Common myeloid progenitor, CD34-positive (primary cell): Measurements from ENCODE around the gene GABRG3.

Experiments
- CTCF ChIA-PET: fragments of 350-600 bp; sonication (Branson Sonifier 250); formaldehyde crosslinking; loops from one replicate; lab custom pipeline; 2021; ENCODE audit warnings: antibody characterized with exemption; lab: Charles Lee
- POLR2A ChIA-PET: fragments of 350-600 bp; sonication (Branson Sonifier 250); formaldehyde crosslinking; loops from one replicate; lab custom pipeline; 2021; ENCODE audit warnings: antibody characterized with exemption; lab: Charles Lee
- DNase-seq, 3 donors: peaks; one replicate each; pipeline versions ENCODE4 v3.0.0 to v3.0.0-alpha.2; 2013
- H3K27ac ChIP-seq, 2 experiments: 1 replicate in 1 of 2; 2 replicates in 1 of 2; pipeline ENCODE4 v1.7.0; 2013; ENCODE audit warnings: inconsistent platforms in 2 of 2, low read length in 2 of 2, mild to moderate bottlenecking in 2 of 2, low read depth in 1 of 2, moderate library complexity in 1 of 2; ENCODE audit not compliant: severe bottlenecking in 2 of 2, insufficient read depth in 1 of 2, poor library complexity in 1 of 2
- H3K27me3 ChIP-seq, 5 experiments: replicated peaks in 2 of 5; 1 replicate in 3 of 5; 2 replicates in 2 of 5; pipeline versions ENCODE4 v1.6.1 to v1.7.0; 2013; ENCODE audit warnings: low read length in 4 of 5, mild to moderate bottlenecking in 2 of 5, moderate library complexity in 2 of 5, inconsistent platforms in 1 of 5; ENCODE audit not compliant: insufficient read depth in 5 of 5, control insufficient read depth in 4 of 5
- H3K36me3 ChIP-seq, 4 experiments: 1 replicate in 2 of 4; 2 replicates in 2 of 4; pipeline versions ENCODE4 v1.6.1 to v1.7.0; 2013; ENCODE audit warnings: low read length in 3 of 4, control low read depth in 1 of 4, mild to moderate bottlenecking in 1 of 4; ENCODE audit not compliant: control insufficient read depth in 4 of 4, insufficient read depth in 4 of 4
- H3K4me1 ChIP-seq, 4 experiments: 1 replicate in 3 of 4; 2 replicates in 1 of 4; pipeline versions ENCODE4 v1.6.1 to v1.7.1; 2013; ENCODE audit warnings: low read length in 3 of 4, mild to moderate bottlenecking in 3 of 4, control low read depth in 1 of 4, inconsistent platforms in 1 of 4, moderate library complexity in 1 of 4; ENCODE audit not compliant: control insufficient read depth in 4 of 4, insufficient read depth in 4 of 4; ENCODE audit errors: control extremely low read depth in 1 of 4
- H3K4me3 ChIP-seq, 7 experiments: 1 replicate in 4 of 7; 2 replicates in 3 of 7; pipeline versions ENCODE4 v1.5.1 to v1.7.0; 2013; ENCODE audit warnings: mild to moderate bottlenecking in 7 of 7, low read length in 6 of 7, moderate library complexity in 6 of 7, inconsistent platforms in 2 of 7, low read depth in 2 of 7, control low read depth in 1 of 7; ENCODE audit not compliant: insufficient read depth in 4 of 7, control insufficient read depth in 1 of 7; ENCODE audit errors: extremely low read depth in 1 of 7
- H3K9me3 ChIP-seq, 5 experiments: 1 replicate in 4 of 5; 2 replicates in 1 of 5; pipeline versions ENCODE4 v1.6.1 to v1.7.1; 2013; ENCODE audit warnings: low read length in 4 of 5, mild to moderate bottlenecking in 2 of 5, inconsistent platforms in 1 of 5, low read depth in 1 of 5, moderate library complexity in 1 of 5; ENCODE audit not compliant: control insufficient read depth in 4 of 5, insufficient read depth in 2 of 5; ENCODE audit errors: control extremely low read depth in 1 of 5
- WGBS: methylation state at CpG from one replicate; pipeline ENCODE4 v1.1.5; 2013; ENCODE audit not compliant: insufficient coverage; 5-methylcytosine and 5-hydroxymethylcytosine counted together

GABRG3 gene

DNA sequence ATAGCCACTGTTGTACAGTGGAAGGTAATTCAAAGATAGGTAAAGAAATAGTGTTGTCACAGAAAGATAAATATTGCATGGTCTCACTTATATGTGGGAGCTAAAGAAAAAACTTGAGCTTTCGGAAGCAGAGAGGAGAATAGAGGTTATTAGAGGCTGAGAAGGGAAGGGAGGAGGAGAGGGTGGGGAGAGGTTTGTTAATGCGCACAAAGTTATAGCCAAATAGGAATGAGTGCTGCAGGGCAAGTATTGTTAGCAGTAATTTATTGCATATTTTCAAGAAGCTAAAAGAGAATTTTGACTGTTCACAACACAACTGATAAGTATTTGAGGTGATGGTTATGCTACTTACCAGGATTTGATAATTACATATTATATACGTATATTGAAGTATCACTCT, 154.2 kb downstream of the GABRG3 start:
- Histone ChIP-seq H3K27me3 (no peaks in the 10 kb centered on the region), H3K27ac (no peak overlapping the region), H3K4me3 (no peak overlapping the region), H3K4me1 (no peaks in the 10 kb centered on the region), H3K36me3 (no peaks in the 10 kb centered on the region), H3K9me3 (peaks cover 0 to 4% (median 0%) of the 10 kb centered on the region in 5 experiments)
- ChIA-PET CTCF (no interaction called here), POLR2A (no interaction called here)
- no peak for DNase-seq
- 96% methylated on average over 2 of the region's 3 CpGs for WGBS

- H3K27ac ChIP-seq, result no peak overlapping the region
- H3K4me3 ChIP-seq, result no peak overlapping the region
- ChIA-PET POLR2A (no interaction called here), CTCF (no interaction called here)
- no peak for DNase-seq
- WGBS, result 94% methylated on average over 7 of the region's 7 CpGs
- no peaks in the 10 kb centered on the region for H3K36me3 ChIP-seq
- no peaks in the 10 kb centered on the region for H3K27me3 ChIP-seq
- H3K4me1 ChIP-seq, result no peaks in the 10 kb centered on the region
- H3K9me3 ChIP-seq, result peaks cover 0 to 4% (median 0%) of the 10 kb centered on the region in 5 experiments
These were observed 155.5 kb downstream of the GABRG3 start for GRCh38 chr15:27126449-27126848.

- no peak overlapping the region for H3K27ac ChIP-seq
- 92% methylated on average over 6 of the region's 12 CpGs for WGBS
- H3K4me1 ChIP-seq, result no peaks in the 10 kb centered on the region
- ChIA-PET POLR2A (no interaction called here), CTCF (no interaction called here)
- peaks cover 0 to 4% (median 0%) of the 10 kb centered on the region in 5 experiments for H3K9me3 ChIP-seq
- H3K27me3 ChIP-seq, result no peaks in the 10 kb centered on the region
- DNase-seq, result no peak
- H3K36me3 ChIP-seq, result no peaks in the 10 kb centered on the region
- H3K4me3 ChIP-seq, result no peak overlapping the region
These were observed 157.0 kb downstream of the GABRG3 start for GRCh38 chr15:27127815-27128570.

GRCh38 chr15:27133249-27133648, 162.3 kb downstream of the GABRG3 start:
- no peaks in the 10 kb centered on the region for H3K27me3 ChIP-seq
- WGBS, result 29% methylated on average over 1 of the region's 2 CpGs
- H3K27ac ChIP-seq, result no peak overlapping the region
- H3K4me1 ChIP-seq, result no peaks in the 10 kb centered on the region
- POLR2A ChIA-PET, result no interaction called here
- H3K36me3 ChIP-seq, result no peaks in the 10 kb centered on the region
- no peaks in the 10 kb centered on the region for H3K9me3 ChIP-seq
- CTCF ChIA-PET, result no interaction called here
- no peak for DNase-seq
- no peak overlapping the region for H3K4me3 ChIP-seq

DNA sequence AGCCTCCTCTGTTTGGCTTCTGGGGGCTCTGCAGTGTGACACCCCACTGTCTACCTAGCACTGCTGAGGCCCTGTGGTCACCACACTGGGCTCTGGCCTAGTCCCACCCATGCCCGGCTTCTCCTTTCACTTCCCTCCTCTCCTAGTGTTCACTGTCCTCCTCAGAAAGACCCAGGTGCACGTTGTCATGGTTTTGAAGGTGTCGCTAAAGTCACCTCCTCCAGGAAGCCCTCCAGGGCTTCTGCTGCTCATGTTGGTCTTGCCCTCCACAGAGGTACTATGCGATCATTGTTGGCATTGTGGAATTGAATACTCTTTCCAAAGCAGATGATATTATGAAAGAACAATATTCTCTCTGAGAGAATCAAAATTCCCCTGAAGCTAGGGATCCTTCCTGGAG, 163.5 kb downstream of the GABRG3 start:
- Histone ChIP-seq H3K27me3 (no peaks in the 10 kb centered on the region), H3K9me3 (no peaks in the 10 kb centered on the region), H3K4me1 (no peaks in the 10 kb centered on the region), H3K27ac (no peak overlapping the region), H3K4me3 (no peak overlapping the region), H3K36me3 (no peaks in the 10 kb centered on the region)
- ChIA-PET CTCF (no interaction called here), POLR2A (no interaction called here)
- DNase-seq, result no peak
- no CpG with 5 or more reads among the region's 4 CpGs for WGBS

DNA sequence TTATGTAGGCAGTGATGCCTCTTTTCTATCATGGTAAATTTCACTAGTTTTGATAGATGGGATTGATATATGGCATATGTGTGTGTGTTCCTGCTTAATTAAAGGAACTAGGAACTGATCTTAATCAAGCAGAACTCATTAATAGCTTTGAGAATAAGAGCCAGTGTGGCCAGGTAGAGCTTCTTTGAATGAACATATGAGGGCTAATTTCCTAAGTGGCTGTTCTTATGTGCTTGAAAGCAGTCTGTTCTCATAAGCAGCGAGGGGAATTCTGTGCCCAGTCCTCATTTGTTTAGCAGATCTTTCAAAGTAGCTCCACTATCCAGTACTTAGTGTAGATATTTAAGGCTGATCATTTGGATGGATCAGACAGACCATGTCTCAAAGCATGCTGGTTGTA, 164.2 kb downstream of the GABRG3 start:
- Histone ChIP-seq H3K36me3 (no peaks in the 10 kb centered on the region), H3K27me3 (no peaks in the 10 kb centered on the region), H3K27ac (no peak overlapping the region), H3K4me3 (no peak overlapping the region), H3K4me1 (no peaks in the 10 kb centered on the region), H3K9me3 (peaks cover 0 to 2% (median 0%) of the 10 kb centered on the region in 5 experiments)
- DNase-seq, result no peak
- POLR2A ChIA-PET, result no interaction called here
- WGBS, result no CpG with 5 or more reads among the region's 1 CpG
- CTCF ChIA-PET, result no interaction called here

DNA sequence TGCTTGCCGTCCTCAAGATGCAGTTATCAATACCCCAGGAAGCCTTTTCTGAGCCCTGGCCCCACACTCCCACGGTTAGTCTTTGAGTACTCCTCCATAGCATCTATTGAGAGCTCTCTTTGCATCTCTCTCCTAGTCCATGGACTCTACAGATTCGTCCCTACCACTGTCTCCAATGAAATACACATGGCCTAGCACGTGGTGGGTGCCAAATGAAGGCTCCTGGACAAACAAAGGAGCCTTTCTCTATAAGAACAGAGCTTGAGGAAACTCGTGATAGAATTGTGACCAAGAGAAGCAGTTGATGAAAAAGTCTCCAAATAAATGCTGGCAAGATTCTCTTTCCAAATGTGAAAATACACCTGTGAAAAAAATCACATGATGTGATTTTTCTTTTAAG, 166.1 kb downstream of the GABRG3 start:
- Histone ChIP-seq H3K36me3 (no peaks in the 10 kb centered on the region), H3K4me1 (no peaks in the 10 kb centered on the region), H3K9me3 (peaks cover 0 to 2% (median 0%) of the 10 kb centered on the region in 5 experiments), H3K4me3 (no peak overlapping the region), H3K27me3 (no peaks in the 10 kb centered on the region), H3K27ac (no peak overlapping the region)
- WGBS, result 87% methylated on average over 2 of the region's 5 CpGs
- no peak for DNase-seq
- ChIA-PET CTCF (no interaction called here), POLR2A (no interaction called here)
